Middle frontal gyrus (tissue), 1 donor: ENCODE results near the gene UBE4A.
"Not testable (repeated sequence)": the region's sequence is repeated elsewhere in the genome, so short reads cannot be mapped to it uniquely, and the experiment has no call there.

Experiments used
- DNase-seq: peaks from one replicate; pipeline ENCODE4 v3.0.0-alpha.2; 2015; ENCODE audit warnings: low spot score; ENCODE audit errors: extremely low spot score

The UBE4A gene

DNA sequence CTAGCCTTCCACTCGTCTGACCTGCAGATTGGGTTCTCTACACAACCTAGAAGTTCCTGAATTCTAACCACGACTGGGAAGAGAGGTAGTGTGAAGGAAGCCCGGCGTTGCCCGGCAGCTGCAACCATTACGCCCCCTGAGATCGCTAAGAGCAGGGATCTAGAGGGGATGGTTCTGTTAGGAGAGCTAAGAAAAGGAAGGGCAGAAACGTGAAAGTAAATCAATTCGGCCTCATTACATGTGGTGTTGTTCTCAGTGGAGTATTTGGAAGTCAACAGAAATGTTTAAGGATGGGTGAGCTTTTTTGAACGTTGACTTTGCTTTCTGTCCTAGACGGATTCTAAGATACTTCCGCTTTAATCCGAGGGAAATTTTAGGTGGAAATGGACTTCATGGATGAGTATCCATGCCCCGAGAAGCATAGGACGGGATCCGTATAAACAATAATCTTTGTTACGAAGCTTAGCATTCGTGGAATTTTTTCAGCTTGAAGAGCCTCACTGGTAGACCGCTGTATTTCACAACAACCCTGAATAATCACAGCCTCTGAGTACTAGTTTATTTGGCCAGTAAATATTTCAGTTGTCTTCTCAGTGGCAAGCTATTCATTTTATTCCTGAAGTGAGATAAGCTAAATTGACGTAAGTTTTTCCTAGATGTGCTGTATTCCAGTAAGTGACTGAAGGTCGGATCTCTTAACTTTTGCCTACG lies 42.6 kb downstream of the UBE4A start:
- DNase-seq = no peak

DNA sequence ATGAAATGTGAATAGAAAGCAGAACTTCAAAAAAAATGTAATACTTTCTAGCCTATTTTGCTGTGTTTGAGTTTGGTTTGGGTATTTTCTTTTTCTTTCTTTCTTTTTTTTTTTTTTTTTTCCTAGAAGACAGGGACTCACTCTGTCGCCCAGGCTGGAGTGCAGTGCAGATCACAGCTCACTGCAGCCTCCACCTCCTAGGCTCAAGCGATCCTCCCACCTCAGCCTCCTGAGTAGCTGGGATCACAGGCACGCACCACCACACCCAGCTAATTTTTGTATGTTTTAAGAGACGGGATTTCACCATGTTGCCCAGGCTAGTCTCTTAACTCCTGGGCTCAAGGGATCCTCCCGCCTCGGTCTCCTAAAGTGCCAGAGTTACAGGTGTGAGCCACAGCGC lies 43.2 kb downstream of the UBE4A start:
- DNase-seq = not testable (repeated sequence)

DNA sequence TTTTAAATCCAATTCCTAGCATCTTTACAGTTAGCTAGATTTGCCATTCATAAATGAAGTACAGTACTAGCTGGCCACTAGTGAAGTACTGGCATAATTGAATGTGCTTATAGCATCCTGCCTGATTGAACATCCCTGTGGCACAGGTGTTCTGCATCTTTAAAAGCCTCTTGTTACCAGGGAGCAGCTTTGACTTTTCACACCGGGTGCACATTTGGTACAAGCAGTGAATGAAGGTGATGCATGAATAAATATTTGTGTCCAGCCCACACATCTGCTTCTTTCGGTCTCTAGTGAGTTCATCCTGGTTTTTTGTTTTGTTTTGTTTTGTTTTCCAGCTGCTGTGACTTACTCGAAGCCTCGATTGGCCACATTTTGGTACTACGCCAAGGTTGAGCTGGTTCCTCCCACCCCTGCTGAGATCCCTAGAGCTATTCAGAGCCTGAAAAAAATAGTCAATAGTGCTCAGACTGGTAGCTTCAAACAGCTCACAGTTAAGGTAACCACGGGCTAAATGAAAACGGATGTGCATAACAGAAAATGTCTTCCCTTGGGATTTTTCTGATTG lies 47.3 kb downstream of the UBE4A start:
- DNase-seq = no peak

DNA sequence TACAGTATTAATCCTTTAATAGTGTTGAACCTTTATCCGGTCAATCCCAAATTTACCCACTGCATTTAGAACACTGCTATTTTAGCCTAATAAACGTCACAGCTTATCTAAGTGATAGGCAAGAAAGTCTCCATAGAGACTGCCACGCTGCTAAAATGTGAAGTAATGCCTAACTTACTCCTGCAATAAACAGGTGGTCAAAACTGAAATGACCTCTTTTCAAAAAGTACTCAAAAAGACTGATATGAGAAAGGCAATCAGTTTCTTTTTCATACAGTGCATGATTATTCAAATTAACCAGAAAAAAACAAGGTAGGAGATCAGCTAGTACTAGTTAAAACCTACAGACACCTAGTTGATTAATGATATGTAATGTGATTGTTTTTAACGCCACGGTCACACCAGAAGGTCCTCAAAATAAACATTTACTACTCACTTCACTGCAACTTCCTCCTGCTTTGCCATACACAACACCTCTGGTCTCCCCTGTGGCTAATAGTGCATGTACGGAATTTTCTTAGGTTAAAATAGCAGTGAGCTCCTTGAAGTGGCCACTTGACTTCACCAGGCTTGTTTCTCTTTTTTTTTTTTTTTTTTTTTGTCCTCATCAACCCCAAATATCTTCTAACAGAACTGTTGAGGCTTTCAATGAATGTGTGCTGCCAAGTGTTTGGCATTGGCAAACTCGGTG lies 50.8 kb downstream of the UBE4A start:
- no peak for DNase-seq

DNA sequence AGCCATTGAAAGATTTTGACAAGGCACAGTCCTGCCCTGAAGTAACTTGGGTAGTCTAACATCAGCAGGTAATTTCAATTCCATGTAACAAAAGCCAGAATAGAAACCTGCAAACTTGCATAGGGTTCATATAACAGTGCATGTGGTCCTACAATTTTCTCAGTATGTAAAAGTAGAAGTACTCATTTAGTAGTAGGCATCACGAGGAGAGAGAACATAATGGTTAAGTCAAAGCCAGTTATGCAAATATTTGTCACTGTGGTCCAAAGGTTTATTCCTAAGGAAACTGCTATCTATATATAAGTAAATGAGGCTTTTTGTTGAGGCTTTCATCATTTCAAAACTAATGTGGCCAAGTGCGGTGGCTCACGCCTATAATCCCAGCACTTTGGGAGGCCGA lies 52.1 kb downstream of the UBE4A start:
- no peak for DNase-seq

DNA sequence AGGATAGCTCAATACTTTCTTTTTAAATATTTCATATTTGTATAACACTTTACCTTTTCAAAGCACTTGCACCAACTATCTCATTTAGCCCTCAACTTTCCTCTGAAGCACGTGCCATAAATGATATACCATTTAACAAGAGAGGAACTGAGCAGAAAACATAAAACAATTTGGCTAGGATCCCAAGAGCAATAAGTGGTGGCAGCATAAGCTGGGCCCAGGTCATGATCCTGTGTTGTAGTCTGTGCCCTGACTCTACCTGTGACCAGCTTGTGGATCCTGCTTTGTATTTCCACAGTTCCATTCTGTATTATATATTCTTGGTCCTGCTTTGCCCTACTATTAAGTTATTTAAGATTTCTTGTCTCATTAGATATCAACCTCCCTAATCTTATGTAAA lies 53.5 kb downstream of the UBE4A start:
- no peak for DNase-seq

DNA sequence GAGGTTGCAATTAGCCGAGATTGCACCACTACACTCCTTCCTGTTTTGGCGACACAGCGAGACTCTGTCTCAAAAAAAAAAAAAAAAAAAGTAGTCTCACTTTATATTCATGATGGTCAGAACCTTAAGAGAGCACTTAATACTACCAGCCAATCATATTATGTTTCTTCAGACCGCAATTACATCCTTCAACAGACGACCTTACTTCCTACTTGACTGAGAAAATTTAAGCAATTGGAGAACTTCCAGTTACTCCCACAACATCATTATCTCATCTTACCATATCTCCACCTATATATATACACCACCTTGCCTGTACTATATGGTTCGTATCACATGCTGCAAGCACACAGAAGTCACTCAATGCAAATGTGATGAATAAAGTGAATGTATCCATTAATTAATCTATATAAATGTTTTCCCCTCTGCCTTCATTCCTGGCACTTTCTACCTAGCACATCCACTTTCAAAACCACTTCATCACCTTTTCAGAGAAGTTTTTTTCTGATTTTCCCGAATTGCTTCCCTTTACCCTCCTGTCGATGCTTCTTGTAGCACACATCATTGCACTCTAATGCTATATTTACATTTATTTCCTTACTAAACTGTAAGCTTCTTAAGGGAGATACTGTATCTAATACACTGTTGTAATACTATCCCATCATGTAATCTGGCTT lies 55.8 kb downstream of the UBE4A start:
- no peak for DNase-seq

DNA sequence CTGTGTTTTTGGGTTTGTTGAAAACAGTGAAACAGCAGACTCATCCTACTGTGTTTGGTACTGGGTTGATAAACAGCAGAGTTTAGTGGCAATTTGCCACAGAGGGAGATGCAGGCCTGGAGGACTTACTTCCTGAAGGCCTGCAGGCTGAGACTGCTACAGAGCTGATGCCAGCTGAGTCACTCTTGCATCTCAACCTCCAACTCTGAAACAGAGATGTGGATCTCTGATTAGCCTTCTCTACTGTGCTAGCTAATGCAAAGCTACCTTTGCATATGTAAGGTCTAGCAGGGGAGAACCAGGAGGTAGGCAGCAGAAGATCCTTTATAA lies 56.3 kb downstream of the UBE4A start:
- DNase-seq = no peak

DNA sequence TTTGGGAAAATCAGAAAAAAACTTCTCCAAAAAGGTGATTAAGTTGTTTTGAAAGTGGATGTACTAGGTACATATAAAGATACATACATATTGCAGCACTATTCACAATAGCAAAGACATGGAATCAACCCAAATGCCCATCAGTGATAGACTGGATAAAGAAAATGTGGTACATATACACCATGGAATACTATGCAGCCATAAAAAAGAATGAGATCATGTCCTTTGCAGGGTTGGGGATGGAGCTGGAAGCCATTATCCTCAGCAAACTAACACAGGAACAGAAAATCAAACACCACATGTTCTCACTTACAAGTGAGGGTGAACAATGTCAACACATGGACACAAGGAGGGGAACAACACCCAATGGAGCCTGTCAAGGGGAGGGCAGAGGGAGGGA lies 57.5 kb downstream of the UBE4A start:
- not testable (repeated sequence) for DNase-seq

DNA sequence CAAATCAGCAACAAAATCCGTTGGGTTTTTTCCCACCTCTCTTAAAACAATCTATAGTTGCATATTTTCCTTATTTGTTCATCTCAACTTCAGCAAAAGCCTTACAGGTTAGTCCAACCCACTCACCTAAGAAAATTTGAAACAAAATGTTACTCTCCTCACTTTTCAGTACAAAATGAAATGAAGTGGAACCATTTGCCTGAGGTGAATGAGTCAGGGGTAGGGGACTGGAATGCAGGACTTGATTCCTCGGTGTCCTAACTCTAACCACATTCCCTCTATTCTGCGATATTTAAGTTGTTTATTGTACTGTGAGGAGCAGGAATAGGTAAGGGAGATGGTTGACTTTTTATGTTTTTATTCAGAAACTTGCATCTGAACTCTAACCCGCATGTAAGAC lies 58.4 kb downstream of the UBE4A start:
- DNase-seq = no peak

DNA sequence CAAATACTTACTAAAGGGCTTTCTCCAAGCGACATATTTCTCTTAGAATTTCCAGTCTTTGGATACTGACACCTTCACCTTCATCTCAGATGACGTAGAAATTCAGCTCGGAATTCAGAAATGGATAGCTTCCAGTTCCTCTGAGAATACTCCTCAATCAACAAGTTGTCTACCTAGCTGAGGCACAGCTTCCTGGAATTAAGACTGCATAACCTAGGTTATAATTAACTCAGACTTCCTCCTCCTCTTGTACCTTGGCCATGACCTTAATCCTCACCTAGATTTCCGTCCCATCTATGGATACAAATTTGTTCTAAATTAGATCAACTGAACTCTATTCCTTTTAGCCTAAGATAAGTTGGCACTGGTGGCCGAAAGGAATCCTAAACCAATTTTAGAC lies 59.4 kb downstream of the UBE4A start:
- no peak for DNase-seq

DNA sequence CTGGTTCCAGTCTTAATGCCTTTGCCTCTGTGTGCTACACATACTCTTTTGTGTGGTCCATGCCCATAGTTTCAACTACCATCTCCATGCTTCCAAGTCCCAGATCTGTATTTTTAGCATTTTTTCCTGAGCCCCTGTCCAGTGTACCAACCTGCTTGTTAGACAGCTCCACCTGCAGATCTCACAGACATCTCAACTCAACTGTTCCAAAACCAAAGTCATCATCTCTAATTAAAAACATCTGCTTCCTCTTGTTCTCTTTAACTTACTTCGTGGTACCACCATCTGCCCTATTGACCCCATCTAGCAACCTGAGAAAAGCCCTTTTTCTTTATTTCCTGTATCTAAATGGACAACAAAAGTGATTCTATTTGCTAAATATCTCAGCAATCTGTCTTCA lies 68.3 kb downstream of the UBE4A start:
- DNase-seq = no peak

DNA sequence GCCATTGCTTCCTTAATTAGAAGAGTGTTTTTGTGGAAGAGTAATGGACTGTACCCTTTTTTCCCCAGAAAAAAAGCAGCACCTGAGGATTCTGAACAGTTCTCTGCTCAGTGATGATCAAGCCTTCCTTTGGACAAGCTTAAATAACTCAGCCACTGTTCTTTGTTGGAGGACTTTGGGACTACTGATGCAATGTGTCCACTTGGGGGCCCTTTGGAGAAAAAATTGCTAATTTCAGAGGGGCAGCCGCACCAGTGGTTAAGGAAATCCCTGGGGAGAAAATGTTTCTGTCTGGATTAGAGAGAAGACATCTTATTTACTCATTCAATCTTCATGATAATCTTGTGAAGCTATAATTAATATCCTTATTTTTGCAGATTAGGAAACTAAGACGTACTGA lies 71.6 kb downstream of the UBE4A start:
- DNase-seq = no peak

DNA sequence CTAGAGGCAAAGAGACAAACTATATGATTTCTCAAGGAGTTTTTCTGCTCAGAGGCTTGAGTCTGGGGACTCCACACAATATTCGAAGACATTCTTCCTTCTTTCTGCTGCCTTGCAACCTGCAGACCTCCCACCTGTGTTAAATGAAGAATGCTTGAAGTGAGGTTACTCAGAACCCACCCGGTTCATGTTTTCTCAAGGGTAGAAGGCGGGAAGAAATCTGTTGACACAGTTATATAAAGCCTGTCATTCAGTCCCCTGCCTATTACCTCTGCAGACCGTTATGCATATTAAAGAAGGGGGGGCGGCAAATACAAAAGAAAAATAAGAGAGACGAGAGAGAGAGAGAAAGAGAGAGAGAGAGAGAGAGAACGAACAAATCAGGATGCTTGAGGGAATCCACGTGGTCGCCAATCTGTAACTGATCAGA lies 74.7 kb downstream of the UBE4A start:
- no peak for DNase-seq

DNA sequence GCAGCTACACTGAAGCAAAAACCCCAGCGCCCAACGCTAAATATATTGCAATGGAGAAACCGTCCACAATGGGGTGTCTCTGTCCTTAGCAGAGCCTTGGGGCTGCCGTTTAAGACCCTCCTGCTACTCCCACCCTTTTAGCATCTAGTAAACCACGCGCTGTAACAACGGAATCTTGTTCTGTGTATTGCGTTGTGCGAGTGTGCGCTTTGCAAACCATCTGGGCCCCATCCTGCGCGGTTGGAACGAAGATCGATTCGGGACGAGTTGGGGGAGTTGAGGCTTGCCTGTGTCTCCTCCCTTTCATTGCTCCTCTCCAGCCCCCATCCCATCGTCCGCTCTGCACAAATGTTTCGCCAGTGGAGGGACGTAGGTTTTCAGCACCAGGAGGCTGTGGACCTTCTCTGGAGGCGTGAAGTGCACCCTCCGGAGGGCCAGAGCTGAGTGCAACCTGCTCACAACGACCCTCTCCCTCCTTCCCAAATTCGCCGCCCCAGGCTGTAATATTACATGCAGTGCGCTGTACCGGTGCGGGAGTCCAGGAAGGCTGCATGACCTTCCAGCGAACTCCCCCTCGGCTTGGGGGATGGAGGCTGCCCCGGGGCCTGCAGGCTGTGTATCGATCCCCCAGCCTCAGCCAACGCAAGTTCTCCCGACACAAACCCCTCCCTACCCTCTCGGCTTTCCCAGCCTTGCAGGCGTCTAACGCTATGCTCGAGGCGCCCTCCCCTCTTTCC lies 75.3 kb downstream of the UBE4A start:
- no peak for DNase-seq

DNA sequence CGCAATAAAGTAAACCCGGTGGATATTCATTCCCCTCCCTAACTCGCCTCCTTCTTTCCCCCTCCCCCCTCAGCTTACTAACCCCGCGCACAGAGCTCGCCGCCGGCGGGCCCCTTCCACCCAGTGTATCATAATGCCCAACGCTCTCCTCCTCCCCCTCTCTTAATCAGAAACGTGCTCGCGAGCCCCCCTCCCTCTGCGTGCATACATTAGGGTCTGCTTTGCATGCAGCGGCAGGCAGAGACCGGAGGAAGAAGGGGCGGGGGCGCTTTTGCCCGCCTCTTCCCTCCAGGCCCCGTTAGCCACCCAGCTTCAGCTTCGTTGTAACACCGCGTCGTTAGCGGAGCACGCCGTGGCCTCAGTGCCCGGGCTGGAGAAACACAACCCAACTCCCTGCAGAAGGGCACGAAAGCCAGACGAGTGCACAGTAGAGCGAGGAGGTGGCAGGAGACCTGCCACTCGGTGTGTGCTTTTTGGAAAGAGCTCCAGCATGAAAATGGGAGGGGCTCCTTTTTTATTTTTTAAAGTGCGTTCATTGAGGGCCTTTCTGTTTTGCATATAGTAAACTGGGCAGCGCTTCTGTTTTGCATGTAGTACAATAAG lies 76.0 kb downstream of the UBE4A start:
- DNase-seq = no peak

DNA sequence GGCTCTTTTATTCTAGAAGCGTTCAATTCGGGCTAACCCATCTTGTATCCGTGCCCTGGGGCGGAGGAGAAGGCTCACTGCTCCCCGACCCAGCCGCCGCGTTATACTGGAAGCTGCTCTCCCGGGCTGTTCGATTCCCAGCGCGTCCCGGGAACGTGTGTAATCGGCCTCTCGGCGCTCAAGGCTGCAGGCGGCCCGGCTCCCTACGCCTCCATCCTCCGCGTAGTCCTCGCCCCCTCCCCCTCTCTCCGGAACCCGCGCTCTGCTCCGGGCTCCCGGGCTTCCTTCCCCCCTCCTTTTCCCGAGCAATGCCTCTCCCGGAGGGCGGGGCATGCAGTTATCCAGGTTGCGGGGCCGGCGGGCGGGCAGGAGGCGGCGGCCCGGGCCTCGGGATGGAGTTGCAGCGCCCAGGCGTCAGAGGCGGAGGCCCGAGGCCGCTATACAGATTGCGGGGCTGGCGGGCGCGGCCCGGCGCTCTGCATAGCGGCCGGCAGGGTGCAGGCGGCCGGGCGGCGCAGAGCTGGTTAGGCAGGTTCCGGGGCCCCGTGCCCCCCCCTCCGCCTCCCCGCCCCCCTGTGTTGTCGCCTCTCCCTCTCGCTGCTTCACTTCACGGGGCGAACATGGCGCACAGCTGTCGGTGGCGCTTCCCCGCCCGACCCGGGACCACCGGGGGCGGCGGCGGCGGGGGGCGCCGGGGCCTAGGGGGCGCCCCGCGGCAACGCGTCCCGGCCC lies 76.7 kb downstream of the UBE4A start, which contains the start of gene KMT2A:
TSS of gene KMT2A (plus strand) at position 600 of the 732 bp plus-strand sequence. CDS start at position 621, 21 bp downstream.
- peak; percentile 91 for DNase-seq

DNA sequence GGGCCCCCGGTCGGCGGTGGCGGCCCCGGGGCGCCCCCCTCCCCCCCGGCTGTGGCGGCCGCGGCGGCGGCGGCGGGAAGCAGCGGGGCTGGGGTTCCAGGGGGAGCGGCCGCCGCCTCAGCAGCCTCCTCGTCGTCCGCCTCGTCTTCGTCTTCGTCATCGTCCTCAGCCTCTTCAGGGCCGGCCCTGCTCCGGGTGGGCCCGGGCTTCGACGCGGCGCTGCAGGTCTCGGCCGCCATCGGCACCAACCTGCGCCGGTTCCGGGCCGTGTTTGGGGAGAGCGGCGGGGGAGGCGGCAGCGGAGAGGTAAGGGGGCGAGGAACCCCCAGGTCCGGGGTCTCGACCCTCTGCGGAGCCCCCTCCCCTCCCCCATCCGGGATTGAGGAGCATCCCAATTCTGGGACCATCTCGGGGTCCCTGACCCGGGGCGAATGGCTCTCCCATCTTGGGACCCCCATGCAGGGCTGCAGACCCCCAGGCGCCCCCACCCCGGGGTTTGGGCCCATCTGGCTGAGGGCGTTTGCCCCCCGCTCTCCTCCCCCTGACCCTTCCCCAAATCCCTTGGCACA lies 77.3 kb downstream of the UBE4A start:
- DNase-seq = no peak

DNA sequence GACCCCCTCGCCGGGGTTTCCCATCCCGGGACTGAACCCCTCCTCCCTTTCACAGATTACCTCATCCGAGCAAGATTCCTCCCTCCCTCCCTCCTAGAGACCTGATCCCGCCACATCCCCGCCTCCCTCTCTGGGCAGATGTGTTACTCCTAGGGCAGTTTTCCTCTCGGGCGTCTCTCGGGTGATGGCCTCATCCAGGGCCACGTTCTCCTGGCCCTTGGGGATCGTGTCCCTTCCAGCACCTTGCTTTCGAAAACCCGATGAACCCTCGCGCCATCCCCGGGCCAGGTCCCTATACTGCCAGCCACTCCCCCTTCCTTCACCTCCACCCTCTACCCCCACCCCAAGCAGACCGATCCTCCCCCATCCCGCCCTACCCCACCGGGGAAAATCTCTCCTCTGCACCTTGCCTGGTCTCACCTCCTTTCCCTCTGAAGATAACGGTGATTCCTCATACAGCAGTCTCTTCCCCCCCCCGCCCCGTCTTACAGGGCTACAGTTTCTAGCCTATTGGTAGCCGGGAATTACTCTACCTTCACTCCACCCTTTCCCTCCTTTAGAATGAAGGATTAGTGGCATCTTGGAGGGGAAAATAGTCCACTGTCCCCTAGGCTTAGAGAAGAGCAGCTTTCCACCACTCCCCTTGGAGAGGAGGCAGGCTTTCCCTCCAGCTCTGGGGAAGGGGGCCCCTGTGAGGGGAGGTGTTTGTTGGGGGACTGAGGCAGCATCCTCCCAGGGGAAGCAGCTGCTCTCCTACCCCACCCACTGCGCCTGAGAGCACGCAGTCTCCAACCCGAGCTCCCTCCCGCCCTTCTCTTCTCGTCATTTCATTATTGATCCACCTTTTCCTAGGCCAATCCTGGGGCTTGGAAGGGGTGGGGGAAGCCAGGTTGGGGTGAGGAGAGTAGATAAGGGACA lies 78.1 kb downstream of the UBE4A start:
- DNase-seq = no peak
